ENCODE data around the gene ULK3.

The ULK3 gene

GRCh38 chr15:74798388-74799254 lies 44.3 kb downstream of the ULK3 start:
- DNase-seq: no peak

- no peak for DNase-seq
These were observed 46.9 kb downstream of the ULK3 start for GRCh38 chr15:74795966-74796625.

DNA sequence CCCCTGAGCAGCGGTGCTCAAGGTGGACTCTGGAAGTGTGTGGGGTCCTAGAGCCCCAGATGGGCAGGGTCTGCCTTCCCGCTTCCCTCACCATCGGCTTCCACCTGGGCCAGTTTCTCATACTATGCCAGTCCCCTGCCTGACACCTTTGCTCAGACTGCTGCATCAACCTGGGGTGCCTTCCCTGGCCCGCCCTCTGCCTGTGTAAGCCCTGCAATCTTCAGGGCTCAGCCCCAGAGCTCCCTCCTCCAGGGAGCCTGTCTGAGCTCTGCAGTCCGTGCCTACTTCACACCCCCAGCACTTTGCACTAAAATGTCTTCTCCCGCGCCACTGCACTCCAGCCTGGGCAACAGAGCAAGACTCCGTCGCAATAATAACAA lies 48.0 kb downstream of the ULK3 start:
- DNase-seq: no peak

- DNase-seq: no peak
These were observed 48.5 kb downstream of the ULK3 start for GRCh38 chr15:74794248-74794969.

GRCh38 chr15:74793135-74794028 lies 49.6 kb downstream of the ULK3 start:
- peak; percentile 43 for DNase-seq

DNA sequence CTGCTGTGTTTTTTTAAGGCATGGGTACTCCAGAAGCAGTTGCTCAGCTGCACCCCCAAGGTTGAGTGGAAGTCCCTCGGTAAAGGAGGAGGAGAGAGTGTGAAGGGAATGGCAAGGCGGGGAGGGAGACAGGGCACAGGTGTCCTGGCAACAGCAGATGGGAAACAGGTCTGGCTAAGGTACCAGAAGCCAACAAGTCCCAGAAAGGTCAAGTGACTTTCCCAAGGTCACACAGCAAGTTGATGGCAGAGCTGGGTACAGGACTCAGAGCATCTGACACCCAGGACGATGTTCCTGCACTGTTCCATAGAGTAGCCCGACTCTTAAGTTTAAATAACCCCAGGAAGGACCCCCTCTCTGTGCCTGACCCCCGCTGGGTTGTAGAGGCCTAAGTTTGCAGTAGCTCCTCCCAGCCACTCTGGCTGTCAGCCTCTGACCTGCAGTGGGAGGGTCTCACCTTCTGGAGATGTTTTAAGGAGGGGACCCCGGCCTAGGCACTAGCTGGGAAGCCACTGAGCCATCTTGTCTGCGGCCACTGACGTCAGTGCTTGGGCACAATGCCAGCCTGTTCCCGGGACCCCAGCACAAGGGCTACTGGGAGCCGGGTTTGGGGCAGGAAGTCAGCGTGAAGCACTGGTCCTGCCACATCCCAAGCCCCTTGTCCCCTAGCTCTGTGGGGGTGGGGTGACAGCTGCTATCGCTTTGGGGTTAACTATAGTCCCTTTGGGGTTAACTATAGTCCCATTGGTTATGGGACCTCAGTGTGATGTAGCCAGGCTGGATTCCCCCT lies 50.5 kb downstream of the ULK3 start:
- no peak for DNase-seq

DNA sequence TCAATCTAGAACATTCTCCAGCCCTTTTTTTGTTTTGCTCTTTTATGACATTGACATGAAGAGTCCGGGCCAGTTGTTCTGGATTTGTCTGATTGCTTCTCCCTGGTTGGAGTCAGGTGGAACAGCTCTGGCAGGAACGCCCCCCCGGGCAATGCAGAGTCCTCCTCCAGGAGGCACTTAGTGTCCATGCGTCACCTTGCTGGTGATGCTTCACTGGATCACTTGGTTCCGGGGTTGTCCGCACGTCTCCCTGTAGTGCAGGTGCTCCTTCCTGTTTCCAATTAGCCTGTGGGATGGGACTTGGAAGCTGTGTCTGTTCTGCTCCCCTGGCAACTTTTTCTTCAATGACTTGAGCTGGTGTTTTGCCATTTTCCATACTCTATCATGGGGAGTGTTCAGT lies 51.3 kb downstream of the ULK3 start:
- no peak for DNase-seq

DNA sequence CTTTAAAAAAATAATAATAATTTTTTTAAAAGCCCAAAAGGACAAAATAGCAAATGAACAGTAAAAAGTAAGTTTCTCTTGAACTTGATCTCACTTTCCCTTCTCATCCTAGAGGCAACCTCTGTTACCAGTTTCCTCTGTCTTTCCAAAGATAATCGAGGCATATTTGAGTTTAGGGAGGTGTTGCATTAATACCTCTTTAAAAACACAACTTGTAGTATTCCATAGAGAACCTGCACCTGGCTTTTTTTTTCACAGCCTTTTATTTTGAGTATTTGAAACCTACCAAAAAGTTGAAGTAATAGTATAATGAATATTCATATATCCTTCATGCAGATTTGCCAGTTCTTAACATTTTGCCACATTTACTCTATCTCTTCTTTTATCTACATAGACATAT lies 51.9 kb downstream of the ULK3 start:
- DNase-seq: no peak

GRCh38 chr15:74790080-74790916 lies 52.7 kb downstream of the ULK3 start:
- peak; percentile 88 for DNase-seq

GRCh38 chr15:74789741-74790079 lies 53.2 kb downstream of the ULK3 start:
- no peak for DNase-seq

DNA sequence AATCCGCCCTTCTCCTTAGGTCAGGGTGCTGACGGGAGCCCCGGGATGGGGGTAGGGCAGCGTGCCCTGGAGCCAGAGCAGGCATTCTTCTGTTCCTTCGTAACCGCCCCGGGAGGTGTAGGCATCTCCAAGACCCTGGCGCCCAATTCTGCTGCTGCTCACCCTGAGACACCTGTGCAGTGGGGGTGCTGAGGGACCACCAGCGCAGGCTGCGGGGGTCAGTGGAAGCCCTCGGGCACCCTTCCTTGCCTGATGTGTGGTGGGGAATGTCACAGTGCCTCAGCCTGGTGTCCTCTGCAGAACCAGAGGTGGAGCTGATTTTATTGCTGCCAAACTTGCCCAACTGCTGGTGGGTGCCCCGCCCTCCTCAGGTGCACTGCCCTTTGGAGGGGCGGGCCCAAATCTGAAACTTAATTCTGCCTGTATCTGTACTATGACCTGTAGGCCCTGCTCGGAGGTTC lies 53.8 kb downstream of the ULK3 start:
- no peak for DNase-seq

DNA sequence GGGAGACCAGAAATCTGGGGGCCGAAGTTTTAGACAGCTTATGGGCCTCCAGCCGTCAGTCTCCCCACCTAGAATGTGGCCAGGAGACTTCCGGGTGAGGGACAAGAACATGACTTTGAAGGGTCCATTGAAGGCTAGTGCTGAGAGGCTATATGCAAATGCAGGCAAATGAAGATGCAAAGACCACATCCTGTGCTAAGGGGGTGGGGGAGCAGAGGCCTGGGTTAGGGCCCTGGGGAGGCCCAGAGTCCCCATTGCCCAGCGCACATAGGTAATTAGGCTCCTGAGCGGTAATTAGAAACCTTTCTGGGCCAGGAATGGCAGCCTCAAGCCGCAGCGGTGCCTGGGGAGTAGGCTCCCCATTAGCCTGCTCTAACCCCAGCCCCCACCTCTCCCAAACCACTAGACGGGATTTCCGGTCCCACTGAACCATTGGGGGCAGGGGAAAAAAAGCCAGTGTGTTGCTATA lies 54.2 kb downstream of the ULK3 start:
- DNase-seq: no peak

- DNase-seq: no peak
These were observed 54.8 kb downstream of the ULK3 start for GRCh38 chr15:74788042-74788682.

- peak; percentile 66 for DNase-seq
These were observed 55.5 kb downstream of the ULK3 start for GRCh38 chr15:74787251-74788041.

DNA sequence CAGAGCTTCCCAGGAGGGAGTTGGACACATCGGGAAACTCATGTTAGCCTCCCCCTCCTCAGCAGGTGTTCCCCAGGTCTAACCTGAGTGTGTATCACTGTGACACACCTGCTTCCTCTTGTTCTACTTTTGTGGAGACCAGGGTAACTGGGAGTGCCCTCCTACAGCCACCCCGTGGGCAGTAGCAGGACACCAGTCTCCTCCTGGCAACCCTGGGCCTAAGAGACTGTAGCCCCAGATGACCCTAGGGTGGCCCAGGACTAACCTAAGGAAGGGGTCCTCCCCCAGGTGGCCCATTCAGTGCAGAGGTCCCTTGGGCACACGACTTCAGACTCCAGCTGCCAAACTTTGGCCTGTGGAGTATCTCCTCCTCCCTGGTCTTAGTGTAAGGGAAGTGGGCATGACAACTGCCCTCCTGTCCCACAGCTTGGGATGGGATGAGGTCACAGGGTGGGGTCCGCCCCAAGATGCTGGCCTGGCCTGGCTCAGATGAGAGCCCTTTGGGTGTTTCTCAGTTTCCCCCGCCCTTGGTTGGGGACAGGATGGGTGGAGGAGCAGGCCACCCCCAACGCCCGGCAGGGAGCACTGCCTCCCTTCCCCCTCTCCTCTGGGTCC lies 56.3 kb downstream of the ULK3 start:
- DNase-seq: no peak

Measured in fibroblast of skin of back (primary cell).